K562 (cell line): ENCODE measurements around the gene PRRC2A. TPM values are rescaled to one million over a fixed set of nuclear protein-coding genes. Genes with fewer than 3 reads are reported as not detected.
A peak's percentile ranks its signal among the peaks of the same experiment; 100 is the strongest.

Experiments used
- CHCHD3 ChIP-seq: fragments of 250-450 bp; sonication (Bioruptor Pico); IDR thresholded peaks from 2 replicates; pipeline ENCODE4 v2.1.2; 2022; ENCODE audit warnings: mild to moderate bottlenecking
- DPF2 ChIP-seq: fragments of 450-650 bp; IDR thresholded peaks from 2 replicates; pipeline ENCODE4 v1.6.1; 2016
- ELF1 ChIP-seq: fragments of 200-800 bp; sonication (Bioruptor generic); IDR thresholded peaks from 2 replicates; pipeline ENCODE4 v1.6.1; 2016; ENCODE audit warnings: missing genetic modification characterization, missing compliant biosample characterization
- EP300 ChIP-seq: IDR thresholded peaks from 2 replicates; pipeline ENCODE4 v1.6.1; 2012; ENCODE audit warnings: low read length, improper control_type of control experiment
- ETV1 ChIP-seq: fragments of 450-650 bp; conservative IDR thresholded peaks from 2 replicates; pipeline ENCODE4 v1.6.1; 2016; ENCODE audit warnings: missing genetic modification characterization, control low read depth, low read depth, missing compliant biosample characterization
- HDAC8 ChIP-seq: fragments of 450-650 bp; IDR thresholded peaks from 2 replicates; pipeline ENCODE4 v1.6.1; 2016; ENCODE audit warnings: mild to moderate bottlenecking, missing genetic modification characterization, moderate library complexity, missing compliant biosample characterization
- POLR2B ChIP-seq: fragments of 450-650 bp; IDR thresholded peaks from 2 replicates; pipeline ENCODE4 v1.6.1; 2018; ENCODE audit warnings: low read depth; ENCODE audit not compliant: partially characterized antibody
- PRMT5 ChIP-seq: sonication (generic); formaldehyde crosslinking; IDR thresholded peaks from 2 replicates; pipeline ENCODE4 v1.5.0; 2020; ENCODE audit warnings: missing genetic modification reagents
- SREBF2 ChIP-seq: sonication (generic); formaldehyde crosslinking; IDR thresholded peaks from 2 replicates; pipeline ENCODE4 v1.4.0; 2020; ENCODE audit warnings: mild to moderate bottlenecking, missing genetic modification reagents
- TAF7 ChIP-seq: fragments of 450-650 bp; IDR thresholded peaks from 2 replicates; pipeline ENCODE4 v1.6.1; 2016; ENCODE audit warnings: missing genetic modification characterization, missing compliant biosample characterization
- U2AF1 ChIP-seq: fragments of 200-400 bp; formaldehyde crosslinking; optimal IDR thresholded peaks from 2 replicates; pipeline ENCODE3; 2017; ENCODE audit warnings: mild to moderate bottlenecking, low read depth, low read length, moderate library complexity
- ZFP30 ChIP-seq: fragments of 250-450 bp; sonication (Bioruptor Pico); IDR thresholded peaks from 2 replicates; pipeline ENCODE4 v1.8.0; 2022; ENCODE audit warnings: moderate library complexity, mild to moderate bottlenecking, inconsistent platforms, borderline replicate concordance
- ZNF133 ChIP-seq: fragments of 250-450 bp; sonication (Bioruptor Pico); IDR thresholded peaks from 2 replicates; pipeline ENCODE4 v1.4.0; 2020; ENCODE audit warnings: mild to moderate bottlenecking
- ZNF134 ChIP-seq: fragments of 250-450 bp; sonication (Bioruptor Pico); conservative IDR thresholded peaks from 2 replicates; pipeline ENCODE4 v1.4.0; 2020
- ZNF175 ChIP-seq: fragments of 200-800 bp; sonication (Bioruptor generic); IDR thresholded peaks from 2 replicates; pipeline ENCODE4 v1.6.1; 2016; ENCODE audit warnings: low read depth, mild to moderate bottlenecking, missing genetic modification characterization, missing compliant biosample characterization
- ZNF212 ChIP-seq: fragments of 450-650 bp; formaldehyde crosslinking; IDR thresholded peaks from 2 replicates; pipeline ENCODE4 v1.4.0; 2020; ENCODE audit warnings: mild to moderate bottlenecking
- polyA plus RNA-seq, 8 experiments: library from polyadenylated mRNA; depleted of rRNA in 4 of 8; stranded (reverse) in 5 of 8; unstranded in 3 of 8; fragments of >200 nt; fragmentation: Nextera tagmentation in 2 of 8; fragmentation: Illumina TruSeq in 1 of 8; extraction: Ambion mirVana in 2 of 8; extraction: Trizol in 1 of 8; gene quantifications; 2 replicates each; pipeline versions ENCODE4 v1.2.1 to v1.2.3, GENCODE V29; 2011 to 2014; ENCODE audit warnings: inconsistent platforms in 1 of 8, missing spikeins in 1 of 8
- total RNA-seq, 7 experiments: library from RNA; depleted of rRNA in 6 of 7; stranded (reverse); fragments of >200 nt in 6 of 7; fragmentation: Illumina TruSeq in 2 of 7; extraction: Trizol in 2 of 7; gene quantifications; 2 replicates each; pipeline versions ENCODE4 v1.2.1 to v1.2.3, GENCODE V29; 2011 to 2021; ENCODE audit warnings: low replicate concordance in 1 of 7
- TF ChIP-seq, protein P1 (sequence below): fragments of 450-650 bp; formaldehyde crosslinking; IDR thresholded peaks from 2 replicates; pipeline ENCODE4 v1.4.0; 2020; ENCODE audit warnings: mild to moderate bottlenecking, moderate library complexity
- TF ChIP-seq, protein P2 (sequence below): fragments of 250-450 bp; sonication (Bioruptor Pico); IDR thresholded peaks from 2 replicates; pipeline ENCODE4 v1.8.0; 2021; ENCODE audit warnings: moderate library complexity, mild to moderate bottlenecking, inconsistent platforms
- TF ChIP-seq, protein P3 (sequence below): fragments of 450-650 bp; formaldehyde crosslinking; IDR thresholded peaks from 2 replicates; pipeline ENCODE4 v1.4.0; 2022; ENCODE audit warnings: missing genetic modification characterization
- TF ChIP-seq, protein P4 (sequence below): fragments of 450-650 bp; IDR thresholded peaks from 2 replicates; pipeline ENCODE4 v1.6.1; 2016; ENCODE audit warnings: low read depth, mild to moderate bottlenecking, moderate library complexity
- TF ChIP-seq, protein P5 (sequence below): sonication (generic); formaldehyde crosslinking; IDR thresholded peaks from 2 replicates; pipeline ENCODE4 v1.8.0; 2022; ENCODE audit warnings: mild to moderate bottlenecking, missing genetic modification reagents

PRRC2A gene
- total and polyA plus RNA-seq, 9 of the 15 experiments (the other 6 are each of a cell fraction or from before 2014, with no cell fraction given): 1.0 to 332 (median 63.0) TPM

DNA sequence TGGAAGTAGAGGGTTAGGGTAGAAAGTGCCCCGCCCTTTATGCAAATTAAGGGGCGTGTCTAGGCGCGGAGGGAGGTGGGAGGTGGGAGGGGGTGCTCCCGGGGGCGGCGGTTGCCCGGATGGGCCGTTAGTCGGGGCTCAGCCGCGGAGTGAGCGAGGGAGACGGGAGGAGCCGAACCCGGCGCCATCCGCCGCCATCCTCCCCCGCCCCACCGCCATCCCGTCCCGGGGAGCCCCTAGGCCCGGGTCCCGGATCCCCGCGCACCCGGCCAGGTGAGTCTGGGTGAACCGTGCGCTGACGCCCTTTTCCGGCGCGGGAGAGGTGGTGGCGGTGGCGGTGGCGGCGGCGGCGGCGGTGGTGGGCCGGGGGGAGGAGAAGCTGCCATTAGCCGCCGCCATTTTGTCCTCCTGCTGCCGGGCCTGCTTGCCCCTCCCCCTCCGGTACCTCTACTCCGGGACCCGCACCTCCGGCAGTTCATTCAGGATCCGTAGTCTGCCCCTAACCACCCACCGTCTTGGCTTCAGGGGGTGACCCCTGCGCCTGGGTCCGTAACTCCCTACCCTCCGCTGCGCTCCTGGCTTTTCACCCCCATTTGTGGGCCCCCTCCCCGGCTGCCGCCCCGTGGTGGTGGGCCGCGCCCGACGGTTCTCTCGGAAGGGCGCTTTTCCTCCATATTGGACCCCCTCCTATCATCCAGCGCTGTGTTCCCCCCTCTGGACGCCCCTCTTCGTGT lies at the start of gene PRRC2A (continued):
- TF ChIP-seq, protein P1, sequence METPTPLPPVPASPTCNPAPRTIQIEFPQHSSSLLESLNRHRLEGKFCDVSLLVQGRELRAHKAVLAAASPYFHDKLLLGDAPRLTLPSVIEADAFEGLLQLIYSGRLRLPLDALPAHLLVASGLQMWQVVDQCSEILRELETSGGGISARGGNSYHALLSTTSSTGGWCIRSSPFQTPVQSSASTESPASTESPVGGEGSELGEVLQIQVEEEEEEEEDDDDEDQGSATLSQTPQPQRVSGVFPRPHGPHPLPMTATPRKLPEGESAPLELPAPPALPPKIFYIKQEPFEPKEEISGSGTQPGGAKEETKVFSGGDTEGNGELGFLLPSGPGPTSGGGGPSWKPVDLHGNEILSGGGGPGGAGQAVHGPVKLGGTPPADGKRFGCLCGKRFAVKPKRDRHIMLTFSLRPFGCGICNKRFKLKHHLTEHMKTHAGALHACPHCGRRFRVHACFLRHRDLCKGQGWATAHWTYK: 0 out of 2 replicates have a peak, but pooled peaks have one; percentile 64
- TF ChIP-seq EP300 (peak; percentile 3; the same call in 1 of the 2 replicates), ZNF175 (CRISPR knock-in tag) (peak; percentile 86), ETV1 (tag) (peak; percentile 36; the same call in 1 of the 2 replicates), ZFP30 (CRISPR knock-in tag) (no peak), SREBF2 (CRISPR knock-in tag) (no peak), PRMT5 (CRISPR knock-in tag) (peak; percentile 60; the same call in 1 of the 2 replicates), TAF7 (tag) (peak; percentile 100), POLR2B (peak; percentile 74), CHCHD3 (CRISPR knock-in tag) (no peak), ZNF133 (CRISPR knock-in tag) (0 out of 2 replicates have a peak, but pooled peaks have one; percentile 26), DPF2 (0 out of 2 replicates have a peak, but pooled peaks have one; percentile 42), ZNF212 (CRISPR knock-in tag) (no peak), HDAC8 (tag) (no peak), ELF1 (no peak), ZNF134 (CRISPR knock-in tag) (peak; percentile 72), U2AF1 (peak; percentile 82)
- TF ChIP-seq, protein P2, sequence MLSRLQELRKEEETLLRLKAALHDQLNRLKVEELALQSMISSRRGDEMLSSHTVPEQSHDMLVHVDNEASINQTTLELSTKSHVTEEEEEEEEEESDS (CRISPR knock-in tag): no peak
- TF ChIP-seq, protein P3, sequence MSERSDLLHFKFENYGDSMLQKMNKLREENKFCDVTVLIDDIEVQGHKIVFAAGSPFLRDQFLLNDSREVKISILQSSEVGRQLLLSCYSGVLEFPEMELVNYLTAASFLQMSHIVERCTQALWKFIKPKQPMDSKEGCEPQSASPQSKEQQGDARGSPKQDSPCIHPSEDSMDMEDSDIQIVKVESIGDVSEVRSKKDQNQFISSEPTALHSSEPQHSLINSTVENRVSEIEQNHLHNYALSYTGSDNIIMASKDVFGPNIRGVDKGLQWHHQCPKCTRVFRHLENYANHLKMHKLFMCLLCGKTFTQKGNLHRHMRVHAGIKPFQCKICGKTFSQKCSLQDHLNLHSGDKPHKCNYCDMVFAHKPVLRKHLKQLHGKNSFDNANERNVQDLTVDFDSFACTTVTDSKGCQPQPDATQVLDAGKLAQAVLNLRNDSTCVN (CRISPR knock-in tag): peak; percentile 78; the same call in 1 of the 2 replicates
- TF ChIP-seq, protein P4, sequence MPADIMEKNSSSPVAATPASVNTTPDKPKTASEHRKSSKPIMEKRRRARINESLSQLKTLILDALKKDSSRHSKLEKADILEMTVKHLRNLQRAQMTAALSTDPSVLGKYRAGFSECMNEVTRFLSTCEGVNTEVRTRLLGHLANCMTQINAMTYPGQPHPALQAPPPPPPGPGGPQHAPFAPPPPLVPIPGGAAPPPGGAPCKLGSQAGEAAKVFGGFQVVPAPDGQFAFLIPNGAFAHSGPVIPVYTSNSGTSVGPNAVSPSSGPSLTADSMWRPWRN: no peak
- TF ChIP-seq, protein P5, sequence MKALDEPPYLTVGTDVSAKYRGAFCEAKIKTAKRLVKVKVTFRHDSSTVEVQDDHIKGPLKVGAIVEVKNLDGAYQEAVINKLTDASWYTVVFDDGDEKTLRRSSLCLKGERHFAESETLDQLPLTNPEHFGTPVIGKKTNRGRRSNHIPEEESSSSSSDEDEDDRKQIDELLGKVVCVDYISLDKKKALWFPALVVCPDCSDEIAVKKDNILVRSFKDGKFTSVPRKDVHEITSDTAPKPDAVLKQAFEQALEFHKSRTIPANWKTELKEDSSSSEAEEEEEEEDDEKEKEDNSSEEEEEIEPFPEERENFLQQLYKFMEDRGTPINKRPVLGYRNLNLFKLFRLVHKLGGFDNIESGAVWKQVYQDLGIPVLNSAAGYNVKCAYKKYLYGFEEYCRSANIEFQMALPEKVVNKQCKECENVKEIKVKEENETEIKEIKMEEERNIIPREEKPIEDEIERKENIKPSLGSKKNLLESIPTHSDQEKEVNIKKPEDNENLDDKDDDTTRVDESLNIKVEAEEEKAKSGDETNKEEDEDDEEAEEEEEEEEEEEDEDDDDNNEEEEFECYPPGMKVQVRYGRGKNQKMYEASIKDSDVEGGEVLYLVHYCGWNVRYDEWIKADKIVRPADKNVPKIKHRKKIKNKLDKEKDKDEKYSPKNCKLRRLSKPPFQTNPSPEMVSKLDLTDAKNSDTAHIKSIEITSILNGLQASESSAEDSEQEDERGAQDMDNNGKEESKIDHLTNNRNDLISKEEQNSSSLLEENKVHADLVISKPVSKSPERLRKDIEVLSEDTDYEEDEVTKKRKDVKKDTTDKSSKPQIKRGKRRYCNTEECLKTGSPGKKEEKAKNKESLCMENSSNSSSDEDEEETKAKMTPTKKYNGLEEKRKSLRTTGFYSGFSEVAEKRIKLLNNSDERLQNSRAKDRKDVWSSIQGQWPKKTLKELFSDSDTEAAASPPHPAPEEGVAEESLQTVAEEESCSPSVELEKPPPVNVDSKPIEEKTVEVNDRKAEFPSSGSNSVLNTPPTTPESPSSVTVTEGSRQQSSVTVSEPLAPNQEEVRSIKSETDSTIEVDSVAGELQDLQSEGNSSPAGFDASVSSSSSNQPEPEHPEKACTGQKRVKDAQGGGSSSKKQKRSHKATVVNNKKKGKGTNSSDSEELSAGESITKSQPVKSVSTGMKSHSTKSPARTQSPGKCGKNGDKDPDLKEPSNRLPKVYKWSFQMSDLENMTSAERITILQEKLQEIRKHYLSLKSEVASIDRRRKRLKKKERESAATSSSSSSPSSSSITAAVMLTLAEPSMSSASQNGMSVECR (CRISPR knock-in tag): 0 out of 2 replicates have a peak, but pooled peaks have one; percentile 60
